Neutrophil (primary cell): ENCODE measurements around the gene ZNF783.
"Not testable (repeated sequence)": the region's sequence is repeated elsewhere in the genome, so short reads cannot be mapped to it uniquely, and the experiment has no call there.

Experiments used
- H3K27ac ChIP-seq: fragments of 200-600 bp; sonication (generic); 2 replicates; pipeline ENCODE4 v1.5.1; 2016; ENCODE audit warnings: mild to moderate bottlenecking, moderate library complexity
- H3K27me3 ChIP-seq: fragments of 200-600 bp; sonication (generic); 2 replicates; pipeline ENCODE4 v1.6.0; 2016; ENCODE audit warnings: mild to moderate bottlenecking
- H3K36me3 ChIP-seq: fragments of 200-600 bp; sonication (generic); 2 replicates; pipeline ENCODE4 v1.5.1; 2017
- H3K4me1 ChIP-seq, 2 experiments: fragments of 200-600 bp in 1 of 2; sonication (generic) in 1 of 2; 1 replicate in 1 of 2; 2 replicates in 1 of 2; pipeline versions ENCODE4 v1.5.1 to v1.6.1; 2013 to 2016; ENCODE audit warnings: low read depth in 1 of 2, low read length in 1 of 2, mild to moderate bottlenecking in 1 of 2, moderate library complexity in 1 of 2; ENCODE audit not compliant: control insufficient read depth in 1 of 2, insufficient read depth in 1 of 2
- H3K4me3 ChIP-seq, 2 experiments: fragments of 200-600 bp in 1 of 2; sonication (generic) in 1 of 2; 1 replicate in 1 of 2; 2 replicates in 1 of 2; pipeline ENCODE4 v1.5.1; 2013 to 2016; ENCODE audit warnings: low read depth in 1 of 2, low read length in 1 of 2, mild to moderate bottlenecking in 1 of 2, moderate library complexity in 1 of 2
- H3K9me3 ChIP-seq: fragments of 200-600 bp; sonication (generic); 2 replicates; pipeline ENCODE4 v1.5.1; 2016
- CTCF ChIP-seq: fragments of 200-600 bp; sonication (generic); IDR thresholded peaks from 2 replicates; pipeline ENCODE4 v1.5.1; 2016; ENCODE audit warnings: antibody characterized with exemption

Gene ZNF783

GRCh38 chr7:149255174-149255573, 6.8 kb upstream of the ZNF783 start:
- Histone ChIP-seq H3K9me3 (no peaks in the 10 kb centered on the region), H3K4me1 (no peaks in the 10 kb centered on the region), H3K36me3 (peaks cover 58% of the 10 kb centered on the region), H3K4me3 (no peak overlapping the region), H3K27me3 (no peaks in the 10 kb centered on the region), H3K27ac (no peak overlapping the region)
- TF ChIP-seq CTCF: no peak

- Histone ChIP-seq H3K4me3 (no peak overlapping the region), H3K4me1 (peaks cover 3 to 5% of the 10 kb centered on the region in 2 experiments), H3K27me3 (peaks cover 4% of the 10 kb centered on the region), H3K27ac (no peak overlapping the region), H3K9me3 (no peaks in the 10 kb centered on the region), H3K36me3 (peaks cover 46% of the 10 kb centered on the region)
- no peak for TF ChIP-seq CTCF
Measured at GRCh38 chr7:149256568-149256967, 5.4 kb upstream of the ZNF783 start.

- Histone ChIP-seq H3K27ac (no peak overlapping the region), H3K27me3 (peaks cover 6% of the 10 kb centered on the region), H3K4me1 (peaks cover 5 to 8% of the 10 kb centered on the region in 2 experiments), H3K4me3 (no peak overlapping the region), H3K36me3 (peaks cover 41% of the 10 kb centered on the region), H3K9me3 (no peaks in the 10 kb centered on the region)
- no peak for TF ChIP-seq CTCF
Measured at GRCh38 chr7:149257146-149257545, 4.8 kb upstream of the ZNF783 start.

GRCh38 chr7:149261316-149261828, 624 bp upstream of the ZNF783 start:
- Histone ChIP-seq H3K4me1 (peaks cover 12 to 15% of the 10 kb centered on the region in 2 experiments), H3K27me3 (peaks cover 6% of the 10 kb centered on the region), H3K9me3 (no peaks in the 10 kb centered on the region), H3K27ac (peak overlapping the region; percentile 59), H3K4me3 (peak overlapping the region; percentile 64 to 67), H3K36me3 (no peaks in the 10 kb centered on the region)
- TF ChIP-seq CTCF: no peak

GRCh38 chr7:149266451-149266850, 4.5 kb downstream of the ZNF783 start:
- Histone ChIP-seq H3K36me3 (no peaks in the 10 kb centered on the region), H3K27ac (no peak overlapping the region), H3K27me3 (peaks cover 2% of the 10 kb centered on the region), H3K4me3 (no peak overlapping the region), H3K4me1 (peaks cover 10 to 12% of the 10 kb centered on the region in 2 experiments), H3K9me3 (no peaks in the 10 kb centered on the region)
- TF ChIP-seq CTCF: no peak

GRCh38 chr7:149267733-149268132, 5.7 kb downstream of the ZNF783 start:
- H3K4me1 ChIP-seq: peaks cover 2% of the 10 kb centered on the region in 2 experiments
- no peak overlapping the region for H3K4me3 ChIP-seq
- no peak for TF ChIP-seq CTCF
- no peaks in the 10 kb centered on the region for H3K27me3 ChIP-seq
- no peaks in the 10 kb centered on the region for H3K9me3 ChIP-seq
- no peak overlapping the region for H3K27ac ChIP-seq
- no peaks in the 10 kb centered on the region for H3K36me3 ChIP-seq

- not testable (repeated sequence) for H3K27me3 ChIP-seq, H3K4me1 ChIP-seq, H3K27ac ChIP-seq, H3K36me3 ChIP-seq, H3K4me3 ChIP-seq, H3K9me3 ChIP-seq
Measured at GRCh38 chr7:149274424-149274823, 12.4 kb downstream of the ZNF783 start.
